Activated CD4-positive, alpha-beta T cell treated with anti-CD3 and anti-CD28 coated beads for 36 hours (primary cell): ENCODE measurements around the gene ARL11. TPM values are rescaled to one million over a fixed set of nuclear protein-coding genes. Genes with fewer than 3 reads are reported as not detected.

Experiments used
- ATAC-seq: fragments of 200-7000 bp; cut with Tn5 transposase; one replicate; pipeline ENCODE4 v1.10.0; 2021; ENCODE audit warnings: mild to moderate bottlenecking, moderate library complexity
- CTCF ChIA-PET: fragments of 350-600 bp; sonication (Branson Sonifier 250); formaldehyde crosslinking; loops from one replicate; lab custom pipeline; 2021; ENCODE audit warnings: antibody characterized with exemption; lab: Charles Lee
- POLR2A ChIA-PET: fragments of 350-600 bp; sonication (Branson Sonifier 250); formaldehyde crosslinking; loops from one replicate; lab custom pipeline; 2021; ENCODE audit warnings: antibody characterized with exemption, inconsistent platforms; lab: Charles Lee
- DNase-seq: peaks from one replicate; pipeline ENCODE4 v3.0.0-alpha.2; 2020
- H3K27ac Mint-ChIP-seq: one replicate; pipeline ENCODE4 v1.8.0; 2021; ENCODE audit warnings: mixed read lengths
- H3K27me3 Mint-ChIP-seq: one replicate; pipeline ENCODE4 v1.8.0; 2021; ENCODE audit warnings: mixed read lengths
- H3K36me3 Mint-ChIP-seq: one replicate; pipeline ENCODE4 v1.8.0; 2021; ENCODE audit warnings: low read depth, mixed read lengths
- H3K4me1 Mint-ChIP-seq: one replicate; pipeline ENCODE4 v1.8.0; 2021; ENCODE audit warnings: mixed read lengths
- H3K4me3 Mint-ChIP-seq: one replicate; pipeline ENCODE4 v1.8.0; 2021; ENCODE audit warnings: mild to moderate bottlenecking, moderate library complexity, mixed read lengths
- H3K9me3 Mint-ChIP-seq: one replicate; pipeline ENCODE4 v1.8.0; 2021; ENCODE audit warnings: low read depth, mixed read lengths
- intact Hi-C, 2 experiments: fragments of 100-400 bp; cut with DNase I in 1 of 2; cut with micrococcal nuclease in 1 of 2; formaldehyde crosslinking; loops; one replicate each; pipeline versions ENCODE4 v1.14.2 to v1.15.1; 2022 to 2024; cut with DNase I, micrococcal nuclease
- total RNA-seq, 2 experiments: library from RNA; stranded (reverse); gene quantifications; one replicate each; pipeline ENCODE4 v1.2.3, GENCODE V29; 2021

ARL11 gene
- total RNA-seq, 2 experiments from 2014 or later, result 0.72 to 0.85 TPM

DNA sequence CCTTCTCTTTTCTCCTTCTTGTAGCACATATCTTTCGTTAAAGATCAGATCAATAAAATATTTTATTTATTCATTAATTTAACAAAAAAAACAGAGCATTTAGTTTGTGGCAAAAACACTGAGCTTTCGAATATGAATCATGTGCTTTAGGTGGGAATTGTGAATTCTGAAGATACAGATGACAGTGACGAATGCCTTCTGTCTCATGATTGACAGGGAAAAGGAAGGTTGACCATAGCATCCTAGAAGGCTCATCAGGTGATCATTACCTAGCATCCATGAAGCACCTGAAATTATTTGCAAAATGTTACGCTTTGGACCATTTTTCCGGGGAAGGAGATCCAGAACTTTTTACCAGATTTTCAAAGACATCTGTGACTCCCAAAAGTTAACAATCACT, 3.8 kb downstream of the ARL11 start:
- Mint-ChIP-seq H3K4me3 (no peak overlapping the region), H3K4me1 (peaks cover 27% of the 10 kb centered on the region), H3K9me3 (no peaks in the 10 kb centered on the region), H3K27me3 (no peaks in the 10 kb centered on the region), H3K27ac (no peak overlapping the region), H3K36me3 (no peaks in the 10 kb centered on the region)
- DNase-seq (no peak), ATAC-seq (no peak)
- intact Hi-C loops, result no loop called here
- ChIA-PET CTCF (interaction anchor here (0.7 kb wide), 1 partner anchor 311 kb away, joined by 4 read pairs; no protein-coding TSS in a partner anchor), POLR2A (interaction anchor here (0.7 kb wide), 1 partner anchor 249 kb away, joined by 3 read pairs; no protein-coding TSS in a partner anchor)

DNA sequence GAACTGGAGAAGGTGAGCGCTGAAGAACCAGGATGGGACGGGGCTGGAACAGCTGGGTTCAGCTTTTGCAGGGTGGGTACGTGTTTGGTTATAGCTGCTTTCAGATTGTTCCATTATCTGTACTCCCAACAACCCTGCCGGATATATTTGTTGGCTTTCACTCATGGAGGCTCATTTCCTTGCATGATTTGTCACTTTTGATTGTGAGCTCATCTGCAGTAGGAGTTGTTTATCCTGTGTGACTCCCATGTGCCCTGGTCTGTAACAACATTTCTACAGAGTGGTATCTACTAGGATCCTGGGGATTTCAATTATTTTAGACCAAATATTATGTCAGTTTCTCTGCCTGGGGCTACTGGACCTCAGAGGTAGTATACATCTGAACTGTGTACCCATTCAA, 5.4 kb downstream of the ARL11 start:
- no peaks in the 10 kb centered on the region for H3K9me3 Mint-ChIP-seq
- DNase-seq (no peak), ATAC-seq (no peak)
- H3K27ac Mint-ChIP-seq, result no peak overlapping the region
- ChIA-PET POLR2A (no interaction called here), CTCF (interaction anchor here (0.8 kb wide), 1 partner anchor 49 kb away, joined by 3 read pairs; no protein-coding TSS in a partner anchor)
- H3K27me3 Mint-ChIP-seq, result no peaks in the 10 kb centered on the region
- intact Hi-C loops, result no loop called here
- no peaks in the 10 kb centered on the region for H3K36me3 Mint-ChIP-seq
- H3K4me3 Mint-ChIP-seq, result no peak overlapping the region
- H3K4me1 Mint-ChIP-seq, result peaks cover 19% of the 10 kb centered on the region

DNA sequence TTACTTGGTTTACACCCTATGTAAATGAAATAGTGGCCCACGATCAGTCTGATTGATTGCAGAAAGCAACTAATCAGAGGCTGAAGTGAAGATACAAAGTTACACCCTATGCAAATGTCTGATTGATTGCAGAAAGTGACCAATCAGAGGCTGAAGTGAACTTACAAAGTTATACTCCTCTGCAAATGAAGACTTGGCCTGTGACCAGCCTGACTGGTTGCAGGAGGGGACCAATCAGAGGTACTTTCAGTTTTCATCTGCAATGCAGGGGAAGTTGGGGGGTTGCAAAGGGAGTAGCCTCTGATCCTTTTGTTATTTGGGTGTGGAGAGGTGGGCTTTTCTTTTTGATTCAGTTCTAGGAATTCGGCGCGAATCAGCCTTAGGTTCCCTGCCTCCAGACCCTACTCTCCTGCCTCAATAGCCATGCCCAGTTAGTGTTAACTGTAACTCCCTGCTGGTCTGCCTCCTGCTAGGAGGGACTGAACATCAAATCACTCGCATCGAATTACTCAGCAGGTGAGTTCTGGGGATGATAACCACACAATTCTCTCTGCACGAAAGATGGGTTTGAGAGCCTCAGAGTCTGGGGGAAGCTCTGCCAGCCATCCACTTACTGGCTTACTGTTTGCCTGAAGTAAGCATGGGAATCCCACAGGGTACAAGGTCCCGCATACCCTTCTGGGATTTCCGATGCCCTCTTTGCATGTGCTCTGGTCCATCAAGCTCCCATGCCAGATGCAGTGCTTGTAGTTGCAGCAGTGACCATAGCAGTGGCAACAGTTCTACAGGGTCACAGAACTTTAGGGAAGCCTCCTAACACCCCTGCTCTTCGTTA, 7.5 kb downstream of the ARL11 start:
- peaks cover 16% of the 10 kb centered on the region for H3K4me1 Mint-ChIP-seq
- H3K36me3 Mint-ChIP-seq, result no peaks in the 10 kb centered on the region
- DNase-seq (peak; percentile 39), ATAC-seq (peak; percentile 73)
- H3K9me3 Mint-ChIP-seq, result no peaks in the 10 kb centered on the region
- no peaks in the 10 kb centered on the region for H3K27me3 Mint-ChIP-seq
- H3K4me3 Mint-ChIP-seq, result peak overlapping the region; percentile 46
- ChIA-PET POLR2A (interaction anchor here (0.6 kb wide), 2 partner anchors 18 to 25 kb away, joined by 3 to 4 read pairs; no protein-coding TSS in a partner anchor), CTCF (no interaction called here)
- intact Hi-C loops, result no loop called here
- no peak overlapping the region for H3K27ac Mint-ChIP-seq

DNA sequence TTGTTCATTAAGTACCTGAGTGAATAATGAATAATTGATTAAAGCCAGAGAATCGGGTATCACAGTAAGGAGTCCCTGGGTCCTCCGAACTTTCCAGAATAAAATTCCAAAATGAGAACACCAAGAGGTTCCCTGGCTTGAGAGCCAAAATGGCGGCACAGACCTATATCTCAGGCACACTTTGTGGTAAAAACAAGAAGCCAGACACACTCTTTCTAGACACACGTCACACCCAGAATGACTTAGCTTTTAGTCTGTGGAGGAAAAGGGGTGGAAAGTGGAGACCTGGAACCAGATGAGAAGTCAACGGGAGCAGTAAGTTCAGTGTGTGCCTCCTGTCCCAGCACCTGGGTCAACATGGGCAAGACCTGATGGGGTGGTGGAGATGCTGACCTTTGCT, 8.4 kb downstream of the ARL11 start:
- H3K9me3 Mint-ChIP-seq, result no peaks in the 10 kb centered on the region
- POLR2A ChIA-PET, result no interaction called here
- no peaks in the 10 kb centered on the region for H3K36me3 Mint-ChIP-seq
- no peak for ATAC-seq
- no peaks in the 10 kb centered on the region for H3K27me3 Mint-ChIP-seq
- CTCF ChIA-PET, result no interaction called here
- H3K27ac Mint-ChIP-seq, result no peak overlapping the region
- no peak for DNase-seq
- no peak overlapping the region for H3K4me3 Mint-ChIP-seq
- peaks cover 16% of the 10 kb centered on the region for H3K4me1 Mint-ChIP-seq
- intact Hi-C loops, result no loop called here

DNA sequence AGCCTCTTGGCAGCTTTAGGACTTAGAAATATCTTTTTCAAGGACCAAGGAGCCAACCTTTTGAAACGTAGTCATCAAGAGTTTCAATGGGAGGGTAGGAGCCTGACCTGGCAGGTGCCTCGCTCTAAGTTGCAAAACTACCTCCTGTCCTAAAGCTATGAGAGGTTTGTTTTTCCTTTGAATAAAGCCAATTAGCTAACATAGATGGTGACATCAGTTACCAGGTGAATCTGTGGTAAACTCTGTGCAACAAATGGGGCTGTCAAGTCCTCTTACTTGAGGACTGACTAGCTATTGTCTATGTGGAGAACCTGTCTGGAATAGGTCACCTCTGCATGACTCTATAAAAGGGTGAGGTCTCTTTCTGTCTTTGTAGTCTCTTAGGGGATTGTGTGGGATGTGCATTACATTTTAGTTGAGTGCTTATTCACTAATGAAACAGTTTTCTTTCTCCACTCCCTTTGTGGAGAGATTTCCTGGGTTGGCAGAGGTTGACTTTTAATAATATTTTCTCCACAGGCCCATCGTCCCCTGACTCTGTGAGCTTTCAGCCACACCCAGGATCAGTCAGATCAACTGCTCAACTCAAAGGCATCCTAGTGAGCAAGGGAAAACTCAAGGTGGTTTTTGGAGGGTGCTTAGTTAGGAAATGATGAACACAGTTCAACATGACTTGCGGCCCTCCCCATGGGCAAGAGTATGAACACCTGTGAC, 9.9 kb downstream of the ARL11 start:
- ATAC-seq (no peak), DNase-seq (no peak)
- Mint-ChIP-seq H3K27ac (no peak overlapping the region), H3K4me3 (no peak overlapping the region), H3K9me3 (no peaks in the 10 kb centered on the region), H3K4me1 (peaks cover 16% of the 10 kb centered on the region), H3K27me3 (no peaks in the 10 kb centered on the region), H3K36me3 (no peaks in the 10 kb centered on the region)
- ChIA-PET POLR2A (no interaction called here), CTCF (no interaction called here)
- intact Hi-C loops, result no loop called here

DNA sequence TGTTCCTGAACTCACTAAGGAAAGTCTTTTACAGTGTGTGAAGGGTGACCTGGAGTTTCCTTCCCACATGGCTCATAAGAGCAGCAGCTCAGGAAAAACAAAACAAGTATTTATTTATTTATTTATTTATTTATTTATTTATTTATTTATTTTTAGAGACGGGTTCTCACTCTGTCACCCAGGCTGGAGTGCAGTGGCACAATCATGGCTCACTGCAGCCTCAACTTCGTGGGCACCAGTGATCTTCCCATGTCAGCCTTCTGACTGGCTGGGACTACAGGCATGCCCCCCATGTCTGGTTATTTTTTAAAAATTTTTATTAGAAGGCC, 10.4 kb downstream of the ARL11 start:
- Mint-ChIP-seq H3K9me3 (no peaks in the 10 kb centered on the region), H3K27ac (no peak overlapping the region), H3K36me3 (no peaks in the 10 kb centered on the region), H3K27me3 (no peaks in the 10 kb centered on the region), H3K4me3 (no peak overlapping the region), H3K4me1 (peaks cover 16% of the 10 kb centered on the region)
- POLR2A ChIA-PET, result no interaction called here
- CTCF ChIA-PET, result no interaction called here
- intact Hi-C loops, result no loop called here
- ATAC-seq, result no peak
- DNase-seq, result no peak

DNA sequence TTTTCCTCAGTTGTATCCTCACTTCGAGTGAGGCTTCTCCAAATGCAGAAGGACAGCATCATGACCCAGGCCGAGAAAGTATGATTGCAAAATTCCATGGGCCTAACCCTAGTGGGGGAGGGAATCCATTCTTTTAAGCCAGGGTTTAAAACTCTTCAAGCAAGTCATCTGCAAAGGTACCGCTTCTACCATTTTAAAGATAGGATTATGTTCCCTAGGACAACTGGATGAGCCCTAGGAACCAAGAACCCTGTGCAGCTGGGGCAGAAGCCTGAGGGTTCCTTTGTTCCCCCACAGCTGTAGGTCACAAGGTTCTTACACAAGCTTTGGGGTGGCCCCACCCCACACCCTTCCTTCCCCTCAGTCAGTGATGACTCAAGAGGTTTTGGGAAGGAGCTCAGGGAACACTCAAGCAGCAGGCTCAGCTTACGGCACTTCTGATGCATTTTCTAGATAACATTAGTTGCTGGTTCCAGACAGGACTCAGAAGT, 13.5 kb downstream of the ARL11 start:
- Mint-ChIP-seq H3K4me1 (peaks cover 10% of the 10 kb centered on the region), H3K27ac (no peak overlapping the region), H3K27me3 (no peaks in the 10 kb centered on the region), H3K4me3 (no peak overlapping the region), H3K9me3 (no peaks in the 10 kb centered on the region), H3K36me3 (no peaks in the 10 kb centered on the region)
- DNase-seq (no peak), ATAC-seq (no peak)
- intact Hi-C loops, result no loop called here
- ChIA-PET CTCF (interaction anchor here (0.6 to 1.2 kb wide), 2 partner anchors 14 to 1174 kb away, joined by 3 to 4 read pairs; partner anchors contain the start of gene ARL11), POLR2A (no interaction called here)

DNA sequence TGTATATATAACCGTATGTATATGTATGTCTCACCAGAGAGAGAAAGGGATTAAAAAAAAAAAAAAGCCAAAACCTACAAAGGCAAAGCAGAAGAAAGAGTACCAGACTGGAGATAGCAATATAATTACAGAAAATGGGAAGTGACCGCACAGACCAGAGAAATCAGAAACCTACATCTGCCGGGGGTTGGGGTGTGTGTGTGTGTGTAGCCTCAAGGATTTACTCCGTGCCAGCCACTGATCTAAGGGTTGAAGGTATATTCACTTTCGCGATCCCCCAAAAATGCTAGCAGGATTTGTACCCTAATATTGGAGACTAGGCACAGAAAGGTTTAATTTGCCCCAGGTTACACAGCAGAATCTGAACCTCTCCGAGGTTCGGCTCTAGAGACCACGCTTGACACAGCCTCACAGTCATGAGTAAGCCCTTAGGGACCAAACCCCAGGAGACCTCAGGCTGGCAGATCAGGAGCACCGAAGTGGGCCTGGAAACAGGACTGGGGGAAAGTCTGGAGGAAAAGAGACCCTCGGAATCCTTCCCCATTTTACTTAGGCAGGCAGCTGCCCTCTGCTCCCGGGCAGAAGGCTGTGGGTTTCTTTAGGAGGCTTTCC, 14.8 kb downstream of the ARL11 start:
- ATAC-seq (no peak), DNase-seq (no peak)
- H3K4me3 Mint-ChIP-seq, result no peak overlapping the region
- no peaks in the 10 kb centered on the region for H3K36me3 Mint-ChIP-seq
- no peaks in the 10 kb centered on the region for H3K9me3 Mint-ChIP-seq
- no peak overlapping the region for H3K27ac Mint-ChIP-seq
- ChIA-PET CTCF (interaction anchor here (0.7 kb wide), 1 partner anchor 977 kb away, joined by 3 read pairs; no protein-coding TSS in a partner anchor), POLR2A (no interaction called here)
- H3K27me3 Mint-ChIP-seq, result no peaks in the 10 kb centered on the region
- intact Hi-C loops, result no loop called here
- peaks cover 10% of the 10 kb centered on the region for H3K4me1 Mint-ChIP-seq

DNA sequence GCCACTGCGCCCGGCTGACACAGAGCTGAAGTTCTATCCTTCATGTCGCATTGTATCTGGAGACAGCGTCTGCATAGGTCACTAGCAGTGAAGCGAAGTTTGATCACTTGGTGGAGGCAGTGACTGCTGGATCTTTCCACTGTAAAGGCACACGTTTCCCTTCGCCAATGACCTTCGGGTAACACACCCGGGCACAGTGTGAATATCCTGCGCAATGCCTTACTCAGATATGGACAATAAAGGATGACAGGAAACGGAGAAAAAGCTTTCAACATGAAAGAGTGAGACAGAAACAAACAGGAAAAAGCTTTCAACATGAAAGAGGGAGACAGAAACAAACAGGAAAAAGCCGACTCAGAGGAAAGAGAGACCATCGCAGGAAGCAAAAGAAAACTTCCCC, 17.1 kb downstream of the ARL11 start:
- peak; percentile 27 for DNase-seq
- Mint-ChIP-seq H3K27me3 (no peaks in the 10 kb centered on the region), H3K9me3 (no peaks in the 10 kb centered on the region), H3K27ac (no peak overlapping the region), H3K4me3 (peak overlapping the region; percentile 39), H3K4me1 (peaks cover 10% of the 10 kb centered on the region), H3K36me3 (no peaks in the 10 kb centered on the region)
- peak; percentile 69 for ATAC-seq
- ChIA-PET CTCF (no interaction called here), POLR2A (interaction anchor here (0.6 kb wide), 1 partner anchor 12 kb away, joined by 5 read pairs; no protein-coding TSS in a partner anchor)
- intact Hi-C loops, result no loop called here

DNA sequence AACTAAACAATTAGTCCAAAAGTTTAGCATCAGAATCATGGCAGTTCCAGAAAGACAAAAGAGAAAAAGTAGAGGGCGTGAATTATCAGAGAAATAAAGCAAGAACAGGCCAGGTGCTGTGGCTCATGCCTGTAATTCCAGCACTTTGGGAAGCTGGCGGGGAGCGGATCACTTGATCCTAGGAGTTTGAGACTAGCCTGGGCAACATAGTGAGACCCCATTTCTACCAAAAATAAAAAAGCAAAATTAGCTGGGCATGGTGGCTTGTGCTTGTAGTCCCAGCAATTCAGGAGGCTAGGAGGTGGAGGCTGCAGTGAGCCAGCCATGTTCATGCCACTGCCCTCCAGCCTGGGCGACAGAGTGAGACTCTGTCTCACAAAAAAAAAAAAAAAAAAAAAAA, 18.4 kb downstream of the ARL11 start:
- H3K4me1 Mint-ChIP-seq, result peaks cover 10% of the 10 kb centered on the region
- H3K9me3 Mint-ChIP-seq, result no peaks in the 10 kb centered on the region
- no peaks in the 10 kb centered on the region for H3K36me3 Mint-ChIP-seq
- intact Hi-C loops, result no loop called here
- H3K4me3 Mint-ChIP-seq, result no peak overlapping the region
- no peaks in the 10 kb centered on the region for H3K27me3 Mint-ChIP-seq
- no peak overlapping the region for H3K27ac Mint-ChIP-seq
- ChIA-PET POLR2A (no interaction called here), CTCF (no interaction called here)
- ATAC-seq (no peak), DNase-seq (no peak)

DNA sequence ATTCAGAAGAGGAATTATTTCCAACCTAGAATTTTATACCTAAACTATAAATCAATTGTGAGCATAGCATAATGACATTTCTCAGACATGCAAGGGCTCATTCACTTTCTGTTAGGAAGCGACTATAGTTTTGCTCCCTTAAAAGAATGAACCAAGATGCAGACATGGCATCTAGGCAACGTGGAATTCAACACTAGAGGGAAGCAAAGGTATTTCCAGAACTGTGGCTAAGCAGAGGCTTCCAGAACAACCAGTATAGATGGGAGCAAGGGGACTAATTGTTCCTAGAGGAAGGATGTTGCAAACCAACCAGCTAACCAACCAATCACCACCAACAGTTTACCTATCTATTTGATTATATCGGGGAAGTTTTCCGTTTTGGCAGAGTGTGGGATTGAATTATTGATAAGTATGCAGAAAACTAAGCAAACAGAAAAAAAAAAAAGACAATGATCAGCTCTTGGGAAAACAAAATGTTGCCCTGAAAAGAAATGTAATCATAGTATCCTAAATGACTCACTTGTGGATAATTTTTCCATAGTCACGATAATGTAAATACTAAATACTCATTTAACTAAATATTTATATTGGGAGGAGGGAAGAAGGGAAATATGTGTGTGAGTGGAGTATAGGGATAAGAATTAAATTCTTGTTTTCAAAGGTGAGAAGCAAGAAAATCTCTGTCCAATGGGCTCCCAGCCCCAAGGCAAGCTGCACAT, 21.1 kb downstream of the ARL11 start:
- CTCF ChIA-PET, result interaction anchor here (0.7 kb wide), 1 partner anchor 48 kb away, joined by 3 read pairs; no protein-coding TSS in a partner anchor
- DNase-seq, result no peak
- intact Hi-C loops, result no loop called here
- Mint-ChIP-seq H3K9me3 (no peaks in the 10 kb centered on the region), H3K36me3 (no peaks in the 10 kb centered on the region), H3K4me1 (peaks cover 10% of the 10 kb centered on the region), H3K4me3 (no peak overlapping the region), H3K27me3 (no peaks in the 10 kb centered on the region), H3K27ac (no peak overlapping the region)
- ATAC-seq, result no peak
- POLR2A ChIA-PET, result no interaction called here
